H1 (cell line): ENCODE measurements around the gene NMNAT3. TPM values are rescaled to one million over a fixed set of nuclear protein-coding genes. Genes with fewer than 3 reads are reported as not detected.

Experiments
- CTCF ChIA-PET: fragments of 300-600 bp; sonication (Branson Sonifier 250); formaldehyde crosslinking; loops from one replicate; lab custom pipeline; 2021; ENCODE audit not compliant: partially characterized antibody; lab: Charles Lee
- POLR2A ChIA-PET: fragments of 300-600 bp; sonication (Branson Sonifier 250); formaldehyde crosslinking; loops from one replicate; lab custom pipeline; 2021; ENCODE audit warnings: inconsistent platforms; ENCODE audit not compliant: partially characterized antibody; lab: Charles Lee
- DNase-seq, 2 experiments: peaks; one replicate each; pipeline versions ENCODE4 v3.0.0 to v3.0.0-alpha.2; 2010 to 2022; ENCODE audit warnings: low spot score in 2 of 2, low read depth in 1 of 2, mixed read lengths in 1 of 2
- FAIRE-seq: peaks from 2 replicates; lab custom pipeline; 2011; peaks lifted over from hg19 to GRCh38; lab: Jason Lieb, UNC
- H2AFZ ChIP-seq: 2 replicates; pipeline ENCODE4 v1.8.1; 2012; ENCODE audit warnings: low read length, inconsistent platforms
- H2AK5ac ChIP-seq: 2 replicates; pipeline ENCODE4 v1.6.1; 2013; ENCODE audit warnings: low read depth, low read length
- H2BK120ac ChIP-seq: replicated peaks from 2 replicates; pipeline ENCODE3; 2013; ENCODE audit warnings: low read depth, low read length, inconsistent platforms
- H2BK12ac ChIP-seq: 2 replicates; pipeline ENCODE4 v1.6.1; 2013; ENCODE audit warnings: low read depth, low read length
- H2BK15ac ChIP-seq: 2 replicates; pipeline ENCODE4 v1.6.1; 2013; ENCODE audit warnings: low read length
- H2BK20ac ChIP-seq: 2 replicates; pipeline ENCODE4 v1.6.1; 2013; ENCODE audit warnings: low read length
- H2BK5ac ChIP-seq: 2 replicates; pipeline ENCODE4 v1.6.1; 2013; ENCODE audit warnings: low read depth, low read length
- H3K14ac ChIP-seq: 2 replicates; pipeline ENCODE4 v1.6.1; 2013; ENCODE audit warnings: inconsistent platforms; ENCODE audit not compliant: insufficient read length
- H3K18ac ChIP-seq: 2 replicates; pipeline ENCODE4 v1.6.1; 2013; ENCODE audit warnings: low read length; ENCODE audit errors: extremely low read depth
- H3K23ac ChIP-seq: 2 replicates; pipeline ENCODE4 v1.6.1; 2013; ENCODE audit warnings: inconsistent platforms; ENCODE audit not compliant: insufficient read length
- H3K23me2 ChIP-seq: 2 replicates; pipeline ENCODE4 v1.6.1; 2013; ENCODE audit warnings: low read depth, low read length
- H3K27ac ChIP-seq: 2 replicates; pipeline ENCODE4 v1.6.1; 2011; ENCODE audit warnings: low read depth, low read length, inconsistent platforms
- H3K27me3 ChIP-seq, 4 experiments: replicated peaks in 1 of 4; 1 replicate in 1 of 4; 2 replicates in 3 of 4; pipeline versions ENCODE4 v1.6.1 to v1.8.1; 2011 to 2013; ENCODE audit warnings: low read length in 3 of 4, mild to moderate bottlenecking in 3 of 4, inconsistent platforms in 2 of 4, mixed read lengths in 2 of 4, moderate library complexity in 1 of 4; ENCODE audit not compliant: control insufficient read depth in 3 of 4, insufficient read depth in 3 of 4; ENCODE audit errors: extremely low read depth in 1 of 4
- H3K36me3 ChIP-seq, 4 experiments: 2 replicates each; pipeline versions ENCODE4 v1.6.1 to v1.8.1; 2011 to 2013; ENCODE audit warnings: mild to moderate bottlenecking in 4 of 4, low read length in 3 of 4, moderate library complexity in 2 of 4, control low read depth in 1 of 4, inconsistent platforms in 1 of 4; ENCODE audit not compliant: insufficient read depth in 4 of 4, control insufficient read depth in 2 of 4
- H3K4ac ChIP-seq: replicated peaks from 2 replicates; pipeline ENCODE3; 2013; ENCODE audit warnings: low read length, low read depth, mixed read lengths, inconsistent platforms; ENCODE audit not compliant: insufficient read length
- H3K4me1 ChIP-seq, 4 experiments: replicated peaks in 1 of 4; 1 replicate in 1 of 4; 2 replicates in 3 of 4; pipeline versions ENCODE4 v1.6.1 to v1.8.1; 2011 to 2013; ENCODE audit warnings: low read length in 3 of 4, inconsistent platforms in 2 of 4, mixed read lengths in 1 of 4; ENCODE audit not compliant: insufficient read depth in 4 of 4, control insufficient read depth in 3 of 4
- H3K4me2 ChIP-seq, 2 experiments: 2 replicates each; pipeline versions ENCODE4 v1.6.1 to v1.8.1; 2011 to 2013; ENCODE audit warnings: low read depth in 2 of 2, low read length in 2 of 2, control low read depth in 1 of 2, inconsistent platforms in 1 of 2, mild to moderate bottlenecking in 1 of 2; ENCODE audit not compliant: insufficient read depth in 1 of 2
- H3K4me3 ChIP-seq, 4 experiments: fragments of 200-600, 300-600 bp in 1 of 4; sonication (generic), shearing (Covaris generic), sonication (Bioruptor Twin) in 1 of 4; 2 replicates each; pipeline versions ENCODE4 v1.5.1 to v1.8.1; 2011 to 2016; ENCODE audit warnings: low read length in 4 of 4, low read depth in 3 of 4, control low read depth in 2 of 4, inconsistent platforms in 2 of 4, mild to moderate bottlenecking in 2 of 4, mixed read lengths in 1 of 4, moderate library complexity in 1 of 4; ENCODE audit not compliant: insufficient read depth in 2 of 4; ENCODE audit errors: extremely low read depth in 1 of 4
- H3K56ac ChIP-seq: replicated peaks from 2 replicates; pipeline ENCODE3; 2013; ENCODE audit warnings: low read depth, mild to moderate bottlenecking, mixed read lengths, low read length, inconsistent platforms; ENCODE audit not compliant: insufficient read length
- H3K79me1 ChIP-seq: 2 replicates; pipeline ENCODE4 v1.6.1; 2013; ENCODE audit warnings: low read depth, low read length, control low read depth
- H3K79me2 ChIP-seq, 2 experiments: 2 replicates each; pipeline versions ENCODE4 v1.6.1 to v1.8.1; 2012 to 2013; ENCODE audit warnings: low read length in 2 of 2, mild to moderate bottlenecking in 2 of 2, inconsistent platforms in 1 of 2; ENCODE audit not compliant: insufficient read depth in 2 of 2, control insufficient read depth in 1 of 2
- H3K9ac ChIP-seq, 4 experiments: replicated peaks in 1 of 4; 1 replicate in 1 of 4; 2 replicates in 3 of 4; pipeline versions ENCODE4 v1.6.1 to v1.8.1; 2011 to 2013; ENCODE audit warnings: low read depth in 3 of 4, low read length in 3 of 4, control low read depth in 2 of 4, mild to moderate bottlenecking in 2 of 4, moderate library complexity in 2 of 4, inconsistent platforms in 1 of 4; ENCODE audit errors: extremely low read depth in 1 of 4
- H3K9me3 ChIP-seq, 2 experiments: 2 replicates each; pipeline versions ENCODE4 v1.6.1 to v1.8.1; 2012 to 2013; ENCODE audit warnings: mild to moderate bottlenecking in 2 of 2, moderate library complexity in 2 of 2, control low read depth in 1 of 2, inconsistent platforms in 1 of 2, low read depth in 1 of 2, low read length in 1 of 2, mixed read lengths in 1 of 2; ENCODE audit not compliant: insufficient read depth in 2 of 2
- H4K20me1 ChIP-seq, 2 experiments: replicated peaks in 1 of 2; 2 replicates each; pipeline versions ENCODE3 to v1.8.1; 2011 to 2013; ENCODE audit warnings: inconsistent platforms in 2 of 2, low read length in 2 of 2, mild to moderate bottlenecking in 1 of 2; ENCODE audit not compliant: insufficient read depth in 2 of 2, control insufficient read depth in 1 of 2
- H4K5ac ChIP-seq: 2 replicates; pipeline ENCODE4 v1.6.1; 2013; ENCODE audit warnings: low read length, low read depth, mixed read lengths, inconsistent platforms; ENCODE audit not compliant: insufficient read length
- H4K8ac ChIP-seq: 2 replicates; pipeline ENCODE4 v1.8.0; 2013; ENCODE audit warnings: mild to moderate bottlenecking, moderate library complexity, low read length, inconsistent platforms; ENCODE audit not compliant: insufficient read depth; ENCODE audit errors: extremely low read depth
- H4K91ac ChIP-seq: replicated peaks from 2 replicates; pipeline ENCODE3; 2013; ENCODE audit warnings: low read length, mixed read lengths, inconsistent platforms; ENCODE audit not compliant: insufficient read length
- CTBP2 ChIP-seq: IDR thresholded peaks from 2 replicates; pipeline ENCODE4 v1.7.0; 2011; ENCODE audit warnings: borderline replicate concordance, mild to moderate bottlenecking, moderate library complexity, mixed read lengths, low read length; ENCODE audit not compliant: insufficient read depth, insufficient read length
- POLR2AphosphoS5 ChIP-seq: IDR thresholded peaks from 2 replicates; pipeline ENCODE4 v1.6.1; 2011; ENCODE audit warnings: low read depth, low read length
- TBP ChIP-seq: IDR thresholded peaks from 2 replicates; pipeline ENCODE4 v1.6.1; 2011; ENCODE audit warnings: low read depth, low read length, improper control_type of control experiment
- TEAD4 ChIP-seq: IDR thresholded peaks from 2 replicates; pipeline ENCODE4 v1.6.1; 2012; ENCODE audit warnings: low read depth, low read length, inconsistent platforms, mixed read lengths
- WGBS, 2 experiments: shearing (Covaris generic) in 1 of 2; methylation state at CpG; one replicate each; pipeline versions ENCODE4 v1.1.6 to v1.1.7; 2013 to 2015; ENCODE audit warnings: low lambda C conversion rate in 2 of 2, mixed read lengths in 2 of 2, inconsistent platforms in 1 of 2, low coverage in 1 of 2, missing lambda C conversion rate in 1 of 2; ENCODE audit not compliant: insufficient replicate concordance in 2 of 2, insufficient coverage in 1 of 2, insufficient read length in 1 of 2; ENCODE audit errors: extremely low coverage in 1 of 2, missing lambda C conversion rate in 1 of 2; 5-methylcytosine and 5-hydroxymethylcytosine counted together
- polyA plus RNA-seq, 7 experiments: library from polyadenylated mRNA; depleted of rRNA in 3 of 7; stranded (reverse) in 5 of 7; unstranded in 2 of 7; fragments of >200 nt in 5 of 7; fragments of 200-250 nt in 2 of 7; gene quantifications; 1 replicate in 5 of 7; 2 replicates in 1 of 7; 4 replicates in 1 of 7; pipeline versions ENCODE4 v1.2.1 to v1.2.3, GENCODE V29; 2011 to 2013; ENCODE audit warnings: missing spikeins in 2 of 7, mixed read lengths in 2 of 7
- total RNA-seq: library from RNA; stranded (reverse); fragmentation: NEBNext Ultra II Directional; extraction: Animal tissue kit (Norgen Biotek cat#: 25700); gene quantifications from 2 replicates; pipeline ENCODE4 v1.2.1, GENCODE V29; 2021
- TF ChIP-seq, protein P1 (sequence below): IDR thresholded peaks from 2 replicates; pipeline ENCODE4 v1.6.1; 2011; ENCODE audit warnings: low read length, improper control_type of control experiment

NMNAT3 gene
- total and polyA plus RNA-seq, 2 of the 8 experiments (the other 6 are each of a cell fraction or from before 2014, with no cell fraction given): 4.2 to 4.3 TPM

- no peak overlapping the region for H2BK120ac ChIP-seq
- WGBS, 2 experiments: 86% methylated on average over 1 of the region's 1 CpG; no CpG with 5 or more reads in 1 of the 2 experiments
- no peaks in the 10 kb centered on the region for H3K36me3 ChIP-seq
These were observed 9.7 kb upstream of the NMNAT3 start for GRCh38 chr3:139687431-139687830.

More at GRCh38 chr3:139687431-139687830, 9.7 kb upstream of the NMNAT3 start:
- no peak overlapping the region for H3K27ac ChIP-seq
- H4K5ac ChIP-seq: no peak overlapping the region
- H3K23me2 ChIP-seq: peaks cover 2% of the 10 kb centered on the region; the same call in 1 of the 2 replicates
- H3K23ac ChIP-seq: no peak overlapping the region
- no peak for TF ChIP-seq CTBP2
- no peak for TF ChIP-seq POLR2AphosphoS5
- TF ChIP-seq TBP: no peak
- no peak for TF ChIP-seq TEAD4
- TF ChIP-seq, protein P1, sequence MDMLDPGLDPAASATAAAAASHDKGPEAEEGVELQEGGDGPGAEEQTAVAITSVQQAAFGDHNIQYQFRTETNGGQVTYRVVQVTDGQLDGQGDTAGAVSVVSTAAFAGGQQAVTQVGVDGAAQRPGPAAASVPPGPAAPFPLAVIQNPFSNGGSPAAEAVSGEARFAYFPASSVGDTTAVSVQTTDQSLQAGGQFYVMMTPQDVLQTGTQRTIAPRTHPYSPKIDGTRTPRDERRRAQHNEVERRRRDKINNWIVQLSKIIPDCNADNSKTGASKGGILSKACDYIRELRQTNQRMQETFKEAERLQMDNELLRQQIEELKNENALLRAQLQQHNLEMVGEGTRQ: no peak
- H3K56ac ChIP-seq: no peak overlapping the region
- H3K79me1 ChIP-seq: no peaks in the 10 kb centered on the region
- H3K4ac ChIP-seq: no peak overlapping the region
- no peak overlapping the region for H3K4me2 ChIP-seq
- no peak overlapping the region for H3K14ac ChIP-seq
- no peak overlapping the region for H2BK5ac ChIP-seq
- H2AFZ ChIP-seq: no peak overlapping the region
- H2BK12ac ChIP-seq: no peak overlapping the region
- no peak overlapping the region for H2BK15ac ChIP-seq
- H4K20me1 ChIP-seq: no peaks in the 10 kb centered on the region
- no peak for DNase-seq
- no peaks in the 10 kb centered on the region; a peak in 1 of 7 replicates for H3K27me3 ChIP-seq
- H3K18ac ChIP-seq: no peak overlapping the region
- H3K4me3 ChIP-seq: no peak overlapping the region
- no peak overlapping the region for H4K8ac ChIP-seq
- H3K4me1 ChIP-seq: peaks cover 0 to 3% (median 0%) of the 10 kb centered on the region in 4 experiments; a peak in 1 of 7 replicates
- no peak overlapping the region for H4K91ac ChIP-seq
- no peaks in the 10 kb centered on the region for H3K79me2 ChIP-seq
- ChIA-PET CTCF (no interaction called here), POLR2A (no interaction called here)
- H3K9ac ChIP-seq: no peak overlapping the region
- no peak overlapping the region for H2AK5ac ChIP-seq
- no peak for FAIRE-seq
- H3K9me3 ChIP-seq: no peaks in the 10 kb centered on the region
- H2BK20ac ChIP-seq: no peak overlapping the region
